MCF 10A (cell line): Measurements from ENCODE around the gene TRIM72. TPM values are rescaled to one million over a fixed set of nuclear protein-coding genes. Genes with fewer than 3 reads are reported as not detected.
A peak's percentile ranks its signal among the peaks of the same experiment; 100 is the strongest.

ENCODE experiments used
- BruUV-seq: library from RNA; stranded (reverse); fragments of 400-500 nt; replicated peaks from 2 replicates; lab custom pipeline; 2021; lab: Mats Ljungman, UMichigan
- CTCF ChIA-PET: fragments of 300-600 bp; sonication (Branson Sonifier 250); formaldehyde crosslinking; extraction: SDS; loops from one replicate; lab custom pipeline; 2021; ENCODE audit warnings: antibody characterized with exemption, inconsistent platforms; lab: Yijun Ruan, JAX
- POLR2A ChIA-PET: fragments of 300-600, 350-650 bp; sonication (Branson Sonifier 250); formaldehyde crosslinking; extraction: SDS; loops from one replicate; lab custom pipeline; 2020; ENCODE audit warnings: antibody characterized with exemption, inconsistent platforms; lab: Yijun Ruan, JAX
- DNase-seq: peaks from one replicate; pipeline ENCODE4 v3.0.0-alpha.2; 2018; ENCODE audit not compliant: unreplicated experiment
- H3K27ac Mint-ChIP-seq: one replicate; pipeline ENCODE4 v1.8.0; 2022; ENCODE audit warnings: mild to moderate bottlenecking, low read depth, mixed read lengths; ENCODE audit not compliant: unreplicated experiment
- H3K27me3 Mint-ChIP-seq: one replicate; pipeline ENCODE4 v1.8.0; 2022; ENCODE audit warnings: mixed read lengths; ENCODE audit not compliant: insufficient read depth, unreplicated experiment
- H3K36me3 Mint-ChIP-seq: one replicate; pipeline ENCODE4 v1.8.0; 2022; ENCODE audit warnings: mild to moderate bottlenecking, moderate library complexity, mixed read lengths; ENCODE audit not compliant: insufficient read depth, unreplicated experiment
- H3K4me1 Mint-ChIP-seq: one replicate; pipeline ENCODE4 v1.8.0; 2022; ENCODE audit warnings: mixed read lengths; ENCODE audit not compliant: insufficient read depth, unreplicated experiment
- H3K4me3 Mint-ChIP-seq: one replicate; pipeline ENCODE4 v1.8.0; 2022; ENCODE audit warnings: mild to moderate bottlenecking, moderate library complexity, mixed read lengths; ENCODE audit not compliant: unreplicated experiment
- H3K9me3 Mint-ChIP-seq: one replicate; pipeline ENCODE4 v1.8.0; 2022; ENCODE audit warnings: mixed read lengths; ENCODE audit not compliant: unreplicated experiment
- CTCF ChIP-seq: fragments of 200-600 bp; IDR thresholded peaks from one replicate; pipeline ENCODE4 v1.8.0; 2022; ENCODE audit warnings: antibody characterized with exemption, mild to moderate bottlenecking; ENCODE audit not compliant: unreplicated experiment
- intact Hi-C: fragments of 100-400 bp; cut with micrococcal nuclease; formaldehyde crosslinking; loops from 2 replicates; pipeline ENCODE4 v1.14.1; 2022
- total RNA-seq: library from RNA; stranded (reverse); gene quantifications from 2 replicates; pipeline ENCODE4 v1.2.3, GENCODE V29; 2022

TRIM72 gene
- total RNA-seq, 1 experiment from 2014 or later, result not detected

GRCh38 chr16:31184888-31185287 is 29.0 kb upstream of the TRIM72 start:
- Mint-ChIP-seq H3K4me1 (peaks cover 26% of the 10 kb centered on the region), H3K27me3 (no peaks in the 10 kb centered on the region), H3K27ac (no peak overlapping the region), H3K4me3 (no peak overlapping the region), H3K9me3 (no peaks in the 10 kb centered on the region), H3K36me3 (peaks cover 96% of the 10 kb centered on the region)
- no peak for TF ChIP-seq CTCF
- no TSS peak for BruUV-seq
- intact Hi-C loops, result loop anchor here (5.0 to 10.0 kb wide), 3 partner anchors 68 to 510 kb away; partner anchors contain the start of genes KAT8 and ZNF843
- no peak for DNase-seq
- POLR2A ChIA-PET, result interaction anchor here (0.7 to 2.0 kb wide), 2 partner anchors 13 to 121 kb away, joined by 3 to 5 read pairs; no protein-coding TSS in a partner anchor
- CTCF ChIA-PET, result interaction anchor here (0.7 to 1.8 kb wide), 2 partner anchors 8 to 75 kb away, joined by 3 to 4 read pairs; no protein-coding TSS in a partner anchor

GRCh38 chr16:31185339-31185738 is 28.6 kb upstream of the TRIM72 start:
- Mint-ChIP-seq H3K27me3 (no peaks in the 10 kb centered on the region), H3K4me1 (peaks cover 26% of the 10 kb centered on the region), H3K4me3 (no peak overlapping the region), H3K27ac (no peak overlapping the region), H3K9me3 (no peaks in the 10 kb centered on the region), H3K36me3 (peaks cover 96% of the 10 kb centered on the region)
- BruUV-seq, result no TSS peak
- no peak for DNase-seq
- ChIA-PET POLR2A (interaction anchor here (0.7 to 1.4 kb wide), 2 partner anchors 11 to 122 kb away, joined by 3 to 5 read pairs; no protein-coding TSS in a partner anchor), CTCF (no interaction called here)
- intact Hi-C loops, result loop anchor here (10.0 kb wide), 1 partner anchor 509 kb away; no protein-coding TSS in a partner anchor
- no peak for TF ChIP-seq CTCF

DNA sequence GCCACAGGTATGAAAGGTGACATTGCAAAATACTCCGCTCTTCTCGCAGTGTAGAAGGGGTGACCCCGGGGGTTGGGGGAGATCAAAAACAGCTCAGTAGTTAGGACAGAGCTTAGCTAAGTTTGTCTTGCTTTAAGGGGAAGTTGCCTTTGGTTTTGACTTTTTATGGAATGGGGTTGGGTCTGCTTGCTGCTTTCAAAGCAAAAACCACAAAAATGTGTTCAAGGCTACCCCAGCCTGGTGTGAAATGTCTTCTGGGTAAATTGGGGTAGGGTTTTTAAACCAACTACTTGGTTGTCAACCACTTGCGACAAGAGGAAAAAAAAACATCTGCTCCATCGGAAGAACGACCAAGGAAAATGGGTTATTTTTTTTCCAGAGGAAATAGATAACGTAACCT is 27.7 kb upstream of the TRIM72 start:
- H3K27me3 Mint-ChIP-seq, result no peaks in the 10 kb centered on the region
- CTCF ChIA-PET, result interaction anchor here (0.6 to 0.7 kb wide), 2 partner anchors 87 to 98 kb away, joined by 3 read pairs; no protein-coding TSS in a partner anchor
- no peak for DNase-seq
- no peaks in the 10 kb centered on the region for H3K9me3 Mint-ChIP-seq
- intact Hi-C loops, result loop anchor here (10.0 kb wide), 1 partner anchor 509 kb away; no protein-coding TSS in a partner anchor
- H3K4me3 Mint-ChIP-seq, result no peak overlapping the region
- peaks cover 26% of the 10 kb centered on the region for H3K4me1 Mint-ChIP-seq
- H3K36me3 Mint-ChIP-seq, result peaks cover 96% of the 10 kb centered on the region
- no peak overlapping the region for H3K27ac Mint-ChIP-seq
- POLR2A ChIA-PET, result interaction anchor here (1.4 kb wide), 1 partner anchor 10 kb away, joined by 5 read pairs; no protein-coding TSS in a partner anchor
- no TSS peak for BruUV-seq
- no peak for TF ChIP-seq CTCF

DNA sequence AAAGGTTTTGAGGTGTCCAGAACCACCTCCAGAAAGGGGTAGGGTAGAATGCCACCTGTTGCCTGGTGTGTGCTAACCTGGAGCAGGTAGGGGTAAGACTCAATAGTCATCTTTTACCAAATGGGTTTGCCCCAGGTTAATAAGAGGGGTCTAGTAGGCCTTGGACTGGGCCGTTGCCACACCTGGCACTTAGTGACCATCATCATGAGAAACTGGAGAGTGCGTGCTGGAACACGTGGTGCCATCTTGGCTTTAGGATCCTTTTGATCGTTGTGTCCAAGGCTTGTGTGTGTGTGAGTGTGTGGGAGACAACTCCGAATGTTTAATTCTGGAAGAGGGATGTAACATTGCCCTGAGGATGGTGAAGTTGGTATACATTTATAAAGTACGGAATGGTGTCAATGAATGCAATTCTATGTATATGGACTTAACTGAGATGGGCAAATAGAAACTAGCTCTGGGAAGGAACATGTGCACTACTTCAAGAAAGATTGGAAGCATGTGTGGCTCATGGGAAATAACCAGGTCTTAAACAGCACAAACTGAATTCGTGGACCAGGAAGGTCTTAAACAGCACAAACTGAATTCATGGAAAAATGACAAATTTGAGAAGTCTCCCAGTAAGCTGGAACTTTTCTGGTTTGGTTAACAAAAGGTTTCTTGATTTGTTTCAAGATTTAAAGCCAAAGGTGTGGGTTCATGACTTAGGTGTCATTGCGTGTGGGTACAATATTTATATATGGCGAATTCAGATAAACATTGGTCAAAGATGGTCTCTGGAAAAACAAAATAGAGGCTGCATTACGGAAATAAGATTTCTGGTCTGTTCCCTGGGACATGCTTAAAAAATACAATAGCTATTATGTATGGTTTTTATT is 26.8 kb upstream of the TRIM72 start:
- Mint-ChIP-seq H3K9me3 (no peaks in the 10 kb centered on the region), H3K27me3 (no peaks in the 10 kb centered on the region), H3K27ac (peak overlapping the region; percentile 16), H3K4me1 (peaks cover 26% of the 10 kb centered on the region), H3K4me3 (no peak overlapping the region), H3K36me3 (peaks cover 100% of the 10 kb centered on the region)
- intact Hi-C loops, result loop anchor here (10.0 kb wide), 1 partner anchor 508 kb away; no protein-coding TSS in a partner anchor
- DNase-seq, result no peak
- CTCF ChIA-PET, result interaction anchor here (0.6 kb wide), 2 partner anchors 53 to 686 kb away, joined by 3 read pairs; no protein-coding TSS in a partner anchor
- no peak for TF ChIP-seq CTCF
- POLR2A ChIA-PET, result no interaction called here
- no TSS peak for BruUV-seq
